G401 (cell line): Measurements from ENCODE around the gene UBE2D2. TPM values are rescaled to one million over a fixed set of nuclear protein-coding genes. Genes with fewer than 3 reads are reported as not detected.
"Not testable (repeated sequence)": the region's sequence is repeated elsewhere in the genome, so short reads cannot be mapped to it uniquely, and the experiment has no call there.

Experiments used
- DNase-seq: peaks from one replicate; pipeline ENCODE4 v3.0.0-alpha.2; 2015; ENCODE audit warnings: low spot score
- in situ Hi-C: cut with HindIII; loops from 2 replicates; pipeline ENCODE4 v1.10.0; 2016; ENCODE audit warnings: low sequenced_read_pairs, mixed read lengths
- total RNA-seq: library from RNA; depleted of rRNA; stranded (reverse); fragments of >200 nt; shearing (Covaris generic); gene quantifications from 2 replicates; pipeline ENCODE4 v1.2.3, GENCODE V29; 2014

UBE2D2 gene
- total RNA-seq, 1 experiment from 2014 or later = 140 TPM

- in situ Hi-C loops = no loop called here
- DNase-seq = peak; percentile 8
Observed at GRCh38 chr5:139543423-139543991, 17.6 kb upstream of the UBE2D2 start.

- DNase-seq, in situ Hi-C loops: not testable (repeated sequence)
Observed at GRCh38 chr5:139546593-139546992, 14.5 kb upstream of the UBE2D2 start.

GRCh38 chr5:139549162-139549894 lies 11.8 kb upstream of the UBE2D2 start:
- DNase-seq = no peak
- in situ Hi-C loops = no loop called here

GRCh38 chr5:139550051-139550872 lies 10.9 kb upstream of the UBE2D2 start:
- in situ Hi-C loops = not testable (repeated sequence)

GRCh38 chr5:139551191-139551889 lies 9.8 kb upstream of the UBE2D2 start:
- no peak for DNase-seq
- in situ Hi-C loops = no loop called here

More at GRCh38 chr5:139550051-139550872, 10.9 kb upstream of the UBE2D2 start:
- not testable (repeated sequence) for DNase-seq

GRCh38 chr5:139552893-139553575 lies 8.1 kb upstream of the UBE2D2 start:
- in situ Hi-C loops = no loop called here

GRCh38 chr5:139554264-139554663 lies 6.9 kb upstream of the UBE2D2 start:
- DNase-seq = no peak
- in situ Hi-C loops = no loop called here

More at GRCh38 chr5:139552893-139553575, 8.1 kb upstream of the UBE2D2 start:
- no peak for DNase-seq

GRCh38 chr5:139557811-139558210 lies 3.3 kb upstream of the UBE2D2 start:
- no peak for DNase-seq
- in situ Hi-C loops = no loop called here

- in situ Hi-C loops = no loop called here
Observed at GRCh38 chr5:139561655-139562451, 714 bp downstream of the UBE2D2 start.

GRCh38 chr5:139562847-139563246 lies 1.7 kb downstream of the UBE2D2 start:
- no peak for DNase-seq
- in situ Hi-C loops = no loop called here

More at GRCh38 chr5:139561655-139562451, 714 bp downstream of the UBE2D2 start:
- DNase-seq = peak; percentile 23

GRCh38 chr5:139565411-139566305 lies 4.5 kb downstream of the UBE2D2 start:
- in situ Hi-C loops = no loop called here
- no peak for DNase-seq

- in situ Hi-C loops = no loop called here
- DNase-seq = no peak
Observed at GRCh38 chr5:139566611-139567010, 5.5 kb downstream of the UBE2D2 start.

- in situ Hi-C loops = no loop called here
- no peak for DNase-seq
Observed at GRCh38 chr5:139569270-139569955, 8.3 kb downstream of the UBE2D2 start.

- in situ Hi-C loops = loop anchor here (10.0 kb wide), 1 partner anchor 73 kb away; the partner anchor contains the start of gene CXXC5
- no peak for DNase-seq
Observed at GRCh38 chr5:139571543-139571942, 10.4 kb downstream of the UBE2D2 start.

- in situ Hi-C loops = loop anchor here (10.0 kb wide), 1 partner anchor 73 kb away; the partner anchor contains the start of gene CXXC5
- no peak for DNase-seq
Observed at GRCh38 chr5:139571966-139572365, 10.8 kb downstream of the UBE2D2 start.

GRCh38 chr5:139574641-139575312 lies 13.6 kb downstream of the UBE2D2 start:
- in situ Hi-C loops = loop anchor here (10.0 kb wide), 1 partner anchor 70 kb away; the partner anchor contains the start of gene CXXC5
- peak; percentile 67 for DNase-seq
